Karpas-422 (cell line): Measurements from ENCODE around the gene USPL1. TPM values are rescaled to one million over a fixed set of nuclear protein-coding genes. Genes with fewer than 3 reads are reported as not detected.
A peak's percentile ranks its signal among the peaks of the same experiment; 100 is the strongest.

Experiments used
- DNase-seq: peaks from one replicate; pipeline ENCODE4 v3.0.0-alpha.2; 2015
- H2AFZ ChIP-seq: fragments of 200-600 bp; sonication (generic); 2 replicates; pipeline ENCODE4 v1.6.1; 2014; ENCODE audit warnings: antibody characterized with exemption, low read length, mixed read lengths
- H3K27ac ChIP-seq: fragments of 200-600 bp; sonication (generic); 2 replicates; pipeline ENCODE4 v1.5.1; 2014; ENCODE audit warnings: mild to moderate bottlenecking, low read length, moderate library complexity
- H3K27me3 ChIP-seq: fragments of 200-600 bp; sonication (generic); 2 replicates; pipeline ENCODE4 v1.6.1; 2014; ENCODE audit warnings: low read length, mixed read lengths
- H3K36me3 ChIP-seq: fragments of 200-600 bp; sonication (generic); 2 replicates; pipeline ENCODE4 v1.6.1; 2014; ENCODE audit warnings: low read length, mixed read lengths; ENCODE audit not compliant: insufficient read depth
- H3K4me1 ChIP-seq: fragments of 200-600 bp; sonication (generic); 2 replicates; pipeline ENCODE4 v1.6.1; 2014; ENCODE audit warnings: mild to moderate bottlenecking, low read length, mixed read lengths
- H3K4me2 ChIP-seq: fragments of 200-600 bp; sonication (generic); 2 replicates; pipeline ENCODE4 v1.6.1; 2014; ENCODE audit warnings: low read length, low read depth, mild to moderate bottlenecking; ENCODE audit not compliant: poor library complexity, severe bottlenecking
- H3K4me3 ChIP-seq: fragments of 200-600 bp; sonication (generic); 2 replicates; pipeline ENCODE4 v1.5.1; 2014; ENCODE audit warnings: mild to moderate bottlenecking, antibody characterized with exemption, low read length, mixed read lengths
- H3K79me2 ChIP-seq: fragments of 200-600 bp; sonication (generic); 2 replicates; pipeline ENCODE4 v1.6.1; 2014; ENCODE audit warnings: mild to moderate bottlenecking, low read length, mixed read lengths
- H3K9ac ChIP-seq: fragments of 200-600 bp; sonication (generic); 2 replicates; pipeline ENCODE4 v1.6.0; 2014; ENCODE audit warnings: low read length
- H3K9me2 ChIP-seq: fragments of 200-600 bp; sonication (generic), shearing (Covaris generic); replicated peaks from 2 replicates; pipeline ENCODE4 v1.6.0; 2014; ENCODE audit warnings: mild to moderate bottlenecking, low read length, moderate library complexity; ENCODE audit not compliant: insufficient read depth
- H3K9me3 ChIP-seq: fragments of 300-700, 200-600 bp; sonication (generic); 2 replicates; pipeline ENCODE4 v1.6.1; 2014; ENCODE audit warnings: low read length, mixed read lengths
- H4K20me1 ChIP-seq: fragments of 200-600 bp; sonication (generic); 2 replicates; pipeline ENCODE4 v1.6.1; 2014; ENCODE audit warnings: mild to moderate bottlenecking, antibody characterized with exemption, low read length, low read depth; ENCODE audit not compliant: insufficient read depth
- total RNA-seq: library from RNA; depleted of rRNA; stranded (reverse); fragments of >200 nt; shearing (Covaris generic); gene quantifications from 2 replicates; pipeline ENCODE4 v1.2.3, GENCODE V29; 2014; ENCODE audit warnings: low replicate concordance; rRNA removed

USPL1 gene
- total RNA-seq = 12.8 and 18.4 TPM in 2 replicates

DNA sequence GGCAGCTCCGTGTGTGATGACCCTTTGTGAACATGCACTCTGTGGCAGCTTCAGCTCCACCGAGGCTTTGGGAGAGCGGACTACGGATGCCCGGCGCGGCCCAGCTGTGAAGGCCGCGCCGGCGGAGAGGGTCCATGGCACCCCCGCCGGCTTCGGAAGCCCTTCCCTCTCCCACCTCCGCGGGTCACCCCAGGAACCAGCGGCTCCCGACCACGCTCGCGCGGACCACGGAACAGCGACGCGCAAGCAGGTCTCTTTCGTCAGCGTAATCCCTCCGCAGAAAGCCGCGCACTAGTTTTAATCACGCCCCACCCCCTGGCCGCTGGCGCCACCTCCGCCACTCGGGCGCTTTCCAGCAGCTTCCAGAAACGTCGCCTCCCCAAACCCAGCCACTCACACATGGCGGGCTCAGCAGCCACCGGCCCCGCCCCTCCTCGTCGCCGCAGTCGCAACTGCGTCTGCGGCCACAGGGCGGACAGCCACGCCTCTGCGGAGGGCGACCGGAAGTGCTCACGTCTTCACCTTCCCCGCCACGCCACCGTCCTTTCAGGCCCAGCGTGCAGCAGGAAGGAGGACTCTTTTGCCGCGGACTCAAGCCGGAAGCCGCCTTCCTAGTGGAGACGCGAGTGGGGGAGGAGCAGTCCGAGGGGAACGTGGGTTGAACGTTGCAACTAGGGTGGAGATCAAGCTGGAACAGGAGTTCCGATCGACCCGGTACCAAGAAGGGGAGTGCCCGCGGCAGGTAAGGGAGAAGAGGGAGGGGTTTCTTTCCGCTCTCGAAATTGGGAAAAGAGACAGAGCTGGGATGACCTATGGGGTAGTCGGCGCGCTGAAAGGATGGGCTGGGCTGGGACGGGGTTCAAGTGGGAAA, at the start of gene USPL1:
USPL1 (plus strand) TSS at position 606 of the 871 bp plus-strand sequence. CDS start 3,221 bp downstream, outside the sequence.
- H3K4me1 ChIP-seq = peaks cover 51% of the 10 kb centered on the region
- peak within 1 kb of the TSS; percentile 94 for H3K9ac ChIP-seq
- peaks cover 66% of the 10 kb centered on the region for H3K79me2 ChIP-seq
- peak within 1 kb of the TSS; percentile 84; the same call in 1 of the 2 replicates for H2AFZ ChIP-seq
- H4K20me1 ChIP-seq = peaks cover 18% of the 10 kb centered on the region
- peak; percentile 99 for DNase-seq
- peaks cover 12% of the 10 kb centered on the region for H3K36me3 ChIP-seq
- no peaks in the 10 kb centered on the region for H3K9me2 ChIP-seq
- H3K27ac ChIP-seq = peak within 1 kb of the TSS; percentile 85
- H3K4me3 ChIP-seq = peak within 1 kb of the TSS; percentile 92
- H3K9me3 ChIP-seq = no peaks in the 10 kb centered on the region
- no peaks in the 10 kb centered on the region for H3K27me3 ChIP-seq
- H3K4me2 ChIP-seq = peak within 1 kb of the TSS; percentile 95

DNA sequence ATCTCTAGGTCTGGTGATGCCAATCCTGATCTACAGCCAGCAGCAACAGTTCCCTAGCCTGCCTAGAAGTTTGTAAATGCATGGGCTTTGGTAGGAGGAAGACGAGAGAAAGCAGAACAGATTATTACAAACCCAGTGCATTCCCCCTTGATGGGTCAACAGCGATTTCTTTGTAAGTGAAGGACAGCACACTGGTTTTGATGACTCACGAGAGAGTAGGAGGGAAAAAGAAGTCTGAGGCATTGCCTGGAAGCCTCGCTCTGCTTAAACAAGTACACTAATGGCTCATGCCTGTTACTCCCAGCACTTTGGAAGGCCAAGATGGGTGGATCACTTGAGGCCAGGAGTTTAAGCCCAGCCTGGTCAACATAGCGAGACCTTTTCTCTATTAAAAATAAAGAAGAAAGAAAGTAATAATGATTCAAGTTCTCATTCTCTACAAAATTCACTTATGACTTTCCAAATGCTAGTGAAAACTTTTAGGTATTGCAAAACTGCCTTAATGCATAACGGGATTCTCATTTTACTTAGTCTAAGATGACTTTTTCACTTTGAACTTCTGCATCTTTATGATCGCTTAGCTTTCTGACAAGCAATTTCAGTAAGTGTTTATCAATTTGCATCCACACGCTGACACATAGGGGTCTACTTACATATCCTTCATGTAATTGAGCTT, 47.7 kb upstream of the USPL1 start:
- Histone ChIP-seq H3K9me2 (no peaks in the 10 kb centered on the region), H3K4me3 (no peak overlapping the region), H4K20me1 (no peaks in the 10 kb centered on the region), H3K9me3 (no peaks in the 10 kb centered on the region), H3K4me2 (no peak overlapping the region), H3K9ac (no peak overlapping the region), H3K79me2 (no peaks in the 10 kb centered on the region), H3K36me3 (no peaks in the 10 kb centered on the region), H3K27me3 (no peaks in the 10 kb centered on the region), H2AFZ (no peak overlapping the region), H3K4me1 (peaks cover 59% of the 10 kb centered on the region), H3K27ac (no peak overlapping the region)
- DNase-seq = no peak

DNA sequence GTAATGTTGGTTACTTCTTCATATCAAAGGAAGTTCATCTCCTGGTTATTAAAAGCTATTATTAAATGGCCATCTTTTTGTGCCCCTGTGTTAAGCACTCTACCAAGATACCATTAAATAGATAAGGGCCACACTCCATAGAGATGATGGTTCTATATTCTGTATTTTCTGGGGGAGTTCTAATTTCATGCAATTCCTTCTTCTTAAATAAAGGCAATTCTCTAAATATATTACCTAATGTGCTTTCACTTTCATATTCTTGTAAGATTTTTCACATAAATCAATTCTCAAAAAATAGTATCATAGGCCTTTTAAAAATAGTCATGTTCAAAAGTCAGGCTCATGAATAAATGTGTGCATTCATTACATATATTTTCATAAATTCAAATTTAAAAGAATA, 47.0 kb upstream of the USPL1 start:
- Histone ChIP-seq H3K4me3 (no peak overlapping the region), H3K27ac (no peak overlapping the region), H3K9me2 (no peaks in the 10 kb centered on the region), H3K9me3 (no peaks in the 10 kb centered on the region), H3K4me2 (no peak overlapping the region), H3K4me1 (peaks cover 52% of the 10 kb centered on the region), H2AFZ (no peak overlapping the region), H3K27me3 (no peaks in the 10 kb centered on the region), H3K9ac (no peak overlapping the region), H3K36me3 (no peaks in the 10 kb centered on the region), H4K20me1 (no peaks in the 10 kb centered on the region), H3K79me2 (no peaks in the 10 kb centered on the region)
- no peak for DNase-seq

DNA sequence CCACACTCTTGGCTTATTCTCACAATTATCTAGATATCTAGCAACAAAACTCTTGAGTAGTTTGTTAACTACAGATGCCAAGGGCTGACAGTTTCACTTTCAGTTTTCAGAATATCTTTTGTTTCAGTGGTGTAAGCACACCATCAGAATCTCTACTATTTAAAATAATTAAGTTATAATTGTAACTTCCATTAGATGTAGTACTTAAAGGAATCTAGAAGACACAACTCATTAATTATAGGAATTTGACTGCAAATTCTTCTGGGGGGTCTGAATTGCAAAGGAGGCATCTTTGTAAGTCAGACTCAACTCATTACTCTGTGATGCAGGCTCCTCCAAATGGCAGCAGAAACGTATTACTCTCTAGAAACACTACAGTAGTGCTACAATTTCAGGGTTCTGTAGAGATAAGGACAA, 44.9 kb upstream of the USPL1 start:
- Histone ChIP-seq H3K9me3 (no peaks in the 10 kb centered on the region), H3K4me3 (peak overlapping the region; percentile 45), H3K27me3 (no peaks in the 10 kb centered on the region), H3K36me3 (no peaks in the 10 kb centered on the region), H3K9me2 (no peaks in the 10 kb centered on the region), H2AFZ (peak overlapping the region; percentile 63; the same call in 1 of the 2 replicates), H3K27ac (no peak overlapping the region), H3K4me1 (peaks cover 30% of the 10 kb centered on the region), H3K79me2 (no peaks in the 10 kb centered on the region), H4K20me1 (no peaks in the 10 kb centered on the region), H3K4me2 (peak overlapping the region; percentile 67), H3K9ac (peak overlapping the region; percentile 41)
- peak; percentile 71 for DNase-seq

DNA sequence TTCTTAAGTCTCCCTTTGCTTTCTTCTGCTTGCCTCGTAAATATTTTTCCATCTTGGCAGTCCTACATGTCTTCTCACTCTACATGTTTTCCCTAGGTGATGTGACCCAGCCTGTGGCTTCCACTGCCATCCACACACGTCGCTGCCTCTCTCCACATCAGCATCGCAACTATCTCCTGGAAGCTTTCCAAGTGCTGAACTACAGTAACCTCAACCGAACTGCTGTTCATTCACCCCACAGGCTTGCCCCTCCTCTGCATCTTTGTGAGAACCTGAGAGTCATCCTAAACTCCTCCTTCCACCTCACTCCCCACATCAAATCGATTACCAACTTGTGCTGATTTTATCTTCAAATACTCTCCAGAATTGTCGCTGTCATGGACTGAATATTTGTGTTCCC, 41.2 kb upstream of the USPL1 start:
- no peak overlapping the region for H3K9ac ChIP-seq
- no peaks in the 10 kb centered on the region for H3K79me2 ChIP-seq
- no peak overlapping the region for H2AFZ ChIP-seq
- no peaks in the 10 kb centered on the region for H3K36me3 ChIP-seq
- H3K4me3 ChIP-seq = no peak overlapping the region
- H3K27me3 ChIP-seq = no peaks in the 10 kb centered on the region
- peaks cover 14% of the 10 kb centered on the region for H3K4me1 ChIP-seq
- H3K9me2 ChIP-seq = no peaks in the 10 kb centered on the region
- no peaks in the 10 kb centered on the region for H4K20me1 ChIP-seq
- H3K27ac ChIP-seq = no peak overlapping the region
- H3K9me3 ChIP-seq = no peaks in the 10 kb centered on the region
- H3K4me2 ChIP-seq = no peak overlapping the region
- no peak for DNase-seq

DNA sequence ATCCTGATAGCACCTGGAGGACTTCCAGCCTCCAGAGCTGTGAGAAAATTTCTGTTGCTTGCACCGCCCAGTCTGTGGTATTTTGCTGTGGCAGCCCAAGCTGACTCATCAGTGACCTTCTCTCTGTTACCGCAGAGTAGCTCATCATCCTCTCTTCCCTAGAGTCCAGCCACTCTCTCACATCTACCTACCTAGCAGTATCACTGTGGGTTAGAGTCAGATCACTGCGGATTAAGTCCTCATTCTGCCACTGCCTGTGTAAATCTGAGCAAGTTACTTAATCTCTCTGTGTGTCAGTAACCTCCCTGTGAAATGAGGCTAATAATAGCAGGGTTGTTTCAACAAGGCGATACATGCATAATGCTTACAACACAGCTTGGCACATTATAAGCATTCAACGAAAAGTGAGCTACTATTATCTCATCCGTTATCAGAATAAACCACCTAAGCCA, 40.3 kb upstream of the USPL1 start:
- H3K4me1 ChIP-seq = peaks cover 8% of the 10 kb centered on the region
- H3K4me2 ChIP-seq = no peak overlapping the region
- no peaks in the 10 kb centered on the region for H3K9me3 ChIP-seq
- no peaks in the 10 kb centered on the region for H3K79me2 ChIP-seq
- no peaks in the 10 kb centered on the region for H3K27me3 ChIP-seq
- no peak overlapping the region for H3K4me3 ChIP-seq
- no peak overlapping the region for H3K27ac ChIP-seq
- no peaks in the 10 kb centered on the region for H3K9me2 ChIP-seq
- no peaks in the 10 kb centered on the region for H4K20me1 ChIP-seq
- no peaks in the 10 kb centered on the region for H3K36me3 ChIP-seq
- DNase-seq = no peak
- no peak overlapping the region for H2AFZ ChIP-seq
- H3K9ac ChIP-seq = no peak overlapping the region

DNA sequence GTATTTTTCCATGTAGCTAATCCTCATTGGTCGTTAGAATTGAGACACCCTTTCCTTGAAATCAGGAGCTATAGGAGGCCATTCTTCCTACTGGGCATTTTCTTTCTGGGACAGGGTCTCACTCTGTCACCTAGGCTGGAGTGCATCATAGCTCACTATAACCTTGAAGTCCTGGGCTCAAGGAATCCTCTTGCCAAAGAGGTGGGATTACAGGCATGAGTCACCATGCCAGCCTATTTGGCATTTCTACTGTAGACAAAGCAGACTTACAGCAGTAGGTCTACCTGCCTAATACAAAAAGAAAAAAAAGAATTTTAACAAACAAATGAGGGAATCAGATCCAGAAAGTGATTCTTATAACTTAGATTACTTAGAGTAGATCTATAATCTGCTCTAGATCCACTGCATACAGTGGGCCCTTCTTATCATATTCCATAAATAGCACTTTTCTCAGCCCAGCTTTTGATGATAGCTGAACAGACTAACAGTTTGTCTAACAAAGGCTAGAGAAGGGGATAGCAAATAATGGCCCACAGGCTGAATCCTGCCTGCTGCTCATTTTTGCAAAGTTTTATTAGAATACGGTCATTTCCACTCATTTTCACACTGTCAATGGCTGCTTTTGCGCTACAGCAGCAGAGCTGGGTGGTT, 36.7 kb upstream of the USPL1 start:
- Histone ChIP-seq H3K9ac (no peak overlapping the region), H3K27me3 (no peaks in the 10 kb centered on the region), H3K4me3 (no peak overlapping the region), H2AFZ (no peak overlapping the region), H3K36me3 (no peaks in the 10 kb centered on the region), H4K20me1 (no peaks in the 10 kb centered on the region), H3K79me2 (no peaks in the 10 kb centered on the region), H3K27ac (no peak overlapping the region), H3K4me1 (no peaks in the 10 kb centered on the region), H3K9me3 (no peaks in the 10 kb centered on the region), H3K9me2 (no peaks in the 10 kb centered on the region), H3K4me2 (no peak overlapping the region)
- DNase-seq = no peak

DNA sequence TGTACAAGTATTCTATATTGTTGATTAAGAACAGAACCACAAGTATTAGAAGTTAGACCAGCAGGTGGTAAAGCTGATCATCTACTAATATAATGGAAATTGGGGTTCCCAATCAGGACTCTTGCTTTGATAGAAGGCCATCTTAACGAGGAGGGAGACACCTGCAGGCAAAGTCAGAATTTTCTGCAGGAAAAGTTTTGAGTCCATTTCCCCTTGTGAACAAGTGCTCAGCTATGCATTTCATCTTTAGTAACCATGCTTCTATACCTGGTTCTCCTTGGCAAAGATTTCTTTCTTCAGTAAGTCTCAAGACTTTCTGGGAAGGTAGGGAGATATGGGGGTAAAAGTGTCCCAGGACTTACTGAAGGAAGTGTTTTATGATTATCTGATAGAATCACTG, 36.1 kb upstream of the USPL1 start:
- no peaks in the 10 kb centered on the region for H4K20me1 ChIP-seq
- H3K79me2 ChIP-seq = no peaks in the 10 kb centered on the region
- peak; percentile 78 for DNase-seq
- H2AFZ ChIP-seq = no peak overlapping the region
- no peaks in the 10 kb centered on the region for H3K36me3 ChIP-seq
- no peaks in the 10 kb centered on the region for H3K9me3 ChIP-seq
- H3K4me2 ChIP-seq = no peak overlapping the region
- no peak overlapping the region for H3K27ac ChIP-seq
- no peaks in the 10 kb centered on the region for H3K9me2 ChIP-seq
- no peak overlapping the region for H3K9ac ChIP-seq
- H3K27me3 ChIP-seq = no peaks in the 10 kb centered on the region
- H3K4me1 ChIP-seq = no peaks in the 10 kb centered on the region
- H3K4me3 ChIP-seq = no peak overlapping the region
